GM21423 (cell line): ENCODE measurements around the gene SLC39A2.
"Not testable (repeated sequence)": the region's sequence is repeated elsewhere in the genome, so short reads cannot be mapped to it uniquely, and the experiment has no call there.

Experiments used
- ATAC-seq: cut with Tn5 transposase; IDR thresholded peaks from one replicate; pipeline ENCODE4 v1.9.1; 2021; ENCODE audit warnings: mild to moderate bottlenecking, moderate library complexity; ENCODE audit not compliant: unreplicated experiment

SLC39A2 gene

GRCh38 chr14:20998674-20999366 is at the start of gene SLC39A2:
SLC39A2 (plus strand) TSS chr14:20999293; CDS start chr14:20999447, 154 bp downstream.
- no peak for ATAC-seq

- ATAC-seq, result not testable (repeated sequence)
Observed at GRCh38 chr14:20954736-20955537, 44.2 kb upstream of the SLC39A2 start, which contains the start of gene RNASE2. RNASE2 (plus strand) TSS chr14:20955487; CDS start chr14:20955772, 285 bp downstream.

- ATAC-seq, result not testable (repeated sequence)
Observed at GRCh38 chr14:20955538-20955873, 43.6 kb upstream of the SLC39A2 start.

GRCh38 chr14:20956376-20956976 is 42.6 kb upstream of the SLC39A2 start:
- no peak for ATAC-seq

GRCh38 chr14:20958946-20959345 is 40.1 kb upstream of the SLC39A2 start:
- ATAC-seq, result not testable (repeated sequence)

GRCh38 chr14:20969336-20969735 is 29.8 kb upstream of the SLC39A2 start:
- no peak for ATAC-seq

- peak; percentile 12 for ATAC-seq
Observed at GRCh38 chr14:20970647-20970982, 28.5 kb upstream of the SLC39A2 start.

GRCh38 chr14:20970983-20971704 is 27.9 kb upstream of the SLC39A2 start:
- peak; percentile 89 for ATAC-seq

- no peak for ATAC-seq
Observed at GRCh38 chr14:20971705-20972021, 27.4 kb upstream of the SLC39A2 start.

GRCh38 chr14:20973501-20973900 is 25.6 kb upstream of the SLC39A2 start:
- no peak for ATAC-seq

- ATAC-seq, result no peak
Observed at GRCh38 chr14:20976291-20976690, 22.8 kb upstream of the SLC39A2 start.

- no peak for ATAC-seq
Observed at GRCh38 chr14:20978687-20979086, 20.4 kb upstream of the SLC39A2 start.

- no peak for ATAC-seq
Observed at GRCh38 chr14:20980906-20981305, 18.2 kb upstream of the SLC39A2 start.

- no peak for ATAC-seq
Observed at GRCh38 chr14:20982646-20983369, 16.3 kb upstream of the SLC39A2 start.

- ATAC-seq, result not testable (repeated sequence)
Observed at GRCh38 chr14:20985650-20986049, 13.4 kb upstream of the SLC39A2 start.

- ATAC-seq, result no peak
Observed at GRCh38 chr14:20986811-20987210, 12.3 kb upstream of the SLC39A2 start.

GRCh38 chr14:20988717-20989470 is 10.2 kb upstream of the SLC39A2 start:
- ATAC-seq, result no peak

- ATAC-seq, result no peak
Observed at GRCh38 chr14:20989471-20989786, 9.7 kb upstream of the SLC39A2 start.

- ATAC-seq, result peak; percentile 95
Observed at GRCh38 chr14:20989787-20990600, 9.1 kb upstream of the SLC39A2 start, which contains the start of gene METTL17. METTL17 (plus strand) TSS chr14:20989980; CDS start chr14:20990003, 23 bp downstream.
